ENCODE data around the gene C6orf163.

GRCh38 chr6:87384038-87384437 is 39.4 kb downstream of the C6orf163 start:
- TF ChIP-seq SIN3A (IDR thresholded peaks at IDR 0.05; ENCODE audit: borderline replicate concordance, insufficient read depth, low read length) = no peak
- TF ChIP-seq REST (IDR thresholded peaks at IDR 0.05; ENCODE audit: insufficient read depth in 1 of 2, low read depth in 2 of 2, low read length in 2 of 2) = no peak
- no peak for TF ChIP-seq POLR2AphosphoS5 (IDR thresholded peaks at IDR 0.05; ENCODE audit: low read depth, low read length)
- TF ChIP-seq TAF1 (IDR thresholded peaks at IDR 0.05; ENCODE audit: borderline replicate concordance, insufficient read depth, low read length) = no peak
- no peak for TF ChIP-seq FOXP2 (optimal IDR thresholded peaks at IDR 0.05; ENCODE audit: borderline replicate concordance, extremely low read depth, extremely low read length, insufficient read depth)
